HG03439 (cell line): Measurements from ENCODE around the gene FAM81B.

Source experiments
- ATAC-seq: cut with Tn5 transposase; IDR thresholded peaks from one replicate; pipeline ENCODE4 v1.9.1; 2021; ENCODE audit warnings: mild to moderate bottlenecking, moderate library complexity; ENCODE audit not compliant: unreplicated experiment

FAM81B gene

DNA sequence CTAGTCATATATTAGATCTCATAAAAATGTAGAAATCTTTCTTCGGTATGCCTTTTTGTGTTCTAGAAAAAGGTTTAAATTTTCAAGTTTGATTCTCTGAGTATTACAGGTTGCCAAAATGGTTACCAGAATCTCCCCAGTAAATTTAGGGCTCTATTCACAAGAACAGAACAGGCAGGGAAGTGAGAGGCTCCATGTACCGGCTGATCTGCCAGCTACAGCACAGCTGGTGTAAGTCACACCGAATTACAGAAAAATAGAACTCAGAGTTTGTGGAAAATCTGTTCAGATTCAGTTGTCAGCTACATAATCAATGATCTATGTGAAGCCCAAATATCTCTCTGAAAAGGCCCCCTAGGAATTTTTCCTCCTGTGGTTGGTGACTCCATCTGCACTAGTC, 10.5 kb downstream of the FAM81B start:
- ATAC-seq: no peak

DNA sequence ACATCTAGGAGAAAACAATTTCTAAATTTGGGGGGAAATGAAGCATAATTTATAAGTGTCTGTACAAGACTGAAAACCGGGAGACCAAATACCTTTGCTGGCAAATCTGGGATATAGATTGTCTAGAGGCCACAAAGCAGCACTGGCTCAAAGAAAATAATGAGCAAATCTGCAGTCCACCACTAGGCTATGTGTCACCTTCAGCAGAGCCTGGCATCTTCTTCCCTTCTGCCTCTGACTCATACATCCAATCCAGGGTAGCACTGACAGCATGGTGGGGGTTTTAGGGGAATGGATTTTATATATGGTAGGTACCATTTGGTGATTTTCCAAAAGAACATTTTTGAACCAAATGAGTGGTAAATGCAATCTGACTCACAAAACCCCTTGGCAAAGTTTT, 12.8 kb downstream of the FAM81B start:
- ATAC-seq: no peak

DNA sequence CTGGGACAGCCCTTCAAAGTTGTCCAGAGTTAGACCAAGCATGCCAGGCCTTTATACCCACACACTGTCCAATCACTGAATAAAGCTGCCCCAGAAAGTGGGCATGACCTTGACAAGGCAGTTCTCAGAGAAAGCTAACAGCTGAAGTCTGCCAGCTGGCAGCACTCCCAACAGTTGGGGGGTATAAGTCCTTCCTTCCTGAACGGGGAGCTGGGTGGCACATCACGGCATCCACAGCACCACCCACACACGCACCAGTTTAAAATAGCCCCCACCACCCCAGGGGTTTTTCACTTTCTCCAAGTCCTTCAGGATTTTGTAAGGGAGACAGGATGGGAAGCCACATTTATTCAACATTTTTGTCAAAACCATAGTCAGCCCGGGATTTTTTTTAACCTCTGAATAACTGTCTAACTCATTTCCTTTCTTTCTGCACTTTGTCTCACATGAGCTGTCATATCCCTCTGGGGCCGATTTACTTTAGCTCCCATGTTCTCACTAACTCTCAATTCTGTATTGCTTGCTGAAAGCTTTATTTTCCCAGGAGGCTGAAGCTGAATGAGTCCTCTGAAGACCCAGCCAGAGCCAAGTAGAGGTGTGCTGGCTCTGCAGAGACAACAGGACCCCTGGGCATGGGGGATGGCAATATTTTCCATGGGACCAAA, 15.4 kb downstream of the FAM81B start:
- no peak for ATAC-seq

DNA sequence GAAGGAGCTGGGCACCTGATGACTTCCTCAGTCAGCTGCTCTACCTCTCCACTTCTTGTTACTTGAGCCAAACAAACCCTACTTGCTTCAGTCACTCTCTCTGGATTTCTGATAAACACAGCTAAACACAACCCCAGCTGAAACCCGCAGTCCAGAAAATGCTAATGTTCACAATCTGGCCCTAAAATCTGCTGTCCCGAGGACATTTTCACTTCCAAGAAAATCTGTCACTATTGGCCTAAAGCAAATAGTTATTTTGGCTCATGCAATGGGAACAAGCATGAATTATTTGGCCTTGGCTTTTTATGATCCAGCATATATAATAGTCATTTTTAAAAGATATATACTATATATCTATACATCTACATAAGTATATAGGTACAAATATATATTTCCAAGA, 19.1 kb downstream of the FAM81B start:
- no peak for ATAC-seq

DNA sequence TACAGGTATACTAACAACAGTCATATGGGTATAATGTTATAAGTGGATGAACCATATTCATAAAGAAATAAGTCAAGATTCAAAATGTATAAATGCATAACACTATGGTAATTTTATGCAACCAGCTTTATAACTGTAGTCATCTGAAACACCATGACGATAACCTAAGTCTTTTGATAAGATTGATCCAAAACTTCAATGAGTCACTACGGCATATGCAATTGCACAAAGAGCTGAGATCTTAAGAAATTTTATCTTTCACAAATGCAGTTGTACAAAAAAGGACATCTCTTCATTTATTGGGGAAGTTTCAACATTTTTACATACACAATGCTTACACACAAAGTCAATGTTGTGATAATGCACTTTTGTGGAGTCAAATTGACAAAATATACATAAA, 20.3 kb downstream of the FAM81B start:
- ATAC-seq: no peak

DNA sequence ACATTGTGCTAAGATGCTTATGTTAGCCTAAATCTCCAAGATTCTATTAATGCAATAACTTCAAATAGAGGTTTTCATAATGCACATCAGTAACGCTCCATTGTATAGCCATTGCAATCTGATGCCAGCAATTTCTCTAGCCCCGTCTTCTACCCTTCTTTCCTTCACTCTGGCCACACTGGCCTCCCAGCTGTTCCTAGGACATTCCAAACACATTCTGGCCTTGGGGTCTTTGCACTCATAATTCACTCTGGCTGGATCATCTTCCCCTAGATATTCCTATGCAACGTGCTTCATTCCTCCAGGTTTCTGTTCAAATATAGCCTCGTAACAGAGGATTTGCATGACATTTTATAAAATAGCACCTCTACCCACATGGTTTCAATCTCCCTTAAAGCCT, 23.3 kb downstream of the FAM81B start:
- ATAC-seq: no peak

DNA sequence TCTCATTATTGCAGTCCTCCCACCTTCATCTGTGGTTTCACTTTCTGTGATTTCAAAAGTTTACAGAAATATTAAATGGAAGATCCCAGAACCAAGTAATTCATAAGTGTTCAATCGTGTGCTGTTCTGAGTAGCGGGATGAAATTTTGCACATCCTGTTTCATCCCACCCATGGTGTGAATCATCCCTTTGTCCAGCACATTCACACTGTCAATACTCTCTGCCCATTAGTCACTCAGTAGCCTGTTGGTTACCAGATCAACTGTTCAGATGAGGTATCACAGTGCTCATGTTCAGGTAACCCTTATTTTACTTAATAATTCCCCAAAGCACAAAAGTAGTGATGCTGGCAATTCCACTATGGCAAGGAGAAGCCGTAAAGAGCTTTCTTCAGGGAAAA, 26.8 kb downstream of the FAM81B start:
- ATAC-seq: no peak

DNA sequence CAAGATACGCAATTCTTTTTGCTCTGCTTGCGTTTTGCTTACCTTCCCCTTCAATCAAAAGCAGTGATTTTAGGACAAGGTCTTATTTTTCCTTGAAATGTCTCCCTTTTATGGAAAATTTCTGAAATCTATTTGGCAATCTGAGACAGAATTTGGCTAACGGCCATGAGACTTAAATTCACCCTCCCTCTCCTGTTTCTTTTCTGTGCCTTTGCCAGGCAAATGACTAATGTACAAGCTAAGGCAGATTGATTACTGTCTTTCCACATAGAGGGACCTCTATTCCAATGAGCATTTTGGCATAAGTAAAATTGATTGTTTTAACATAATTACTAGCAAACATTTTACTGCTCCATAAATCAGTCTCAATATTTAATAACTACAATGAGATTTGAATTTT, 31.7 kb downstream of the FAM81B start:
- no peak for ATAC-seq

DNA sequence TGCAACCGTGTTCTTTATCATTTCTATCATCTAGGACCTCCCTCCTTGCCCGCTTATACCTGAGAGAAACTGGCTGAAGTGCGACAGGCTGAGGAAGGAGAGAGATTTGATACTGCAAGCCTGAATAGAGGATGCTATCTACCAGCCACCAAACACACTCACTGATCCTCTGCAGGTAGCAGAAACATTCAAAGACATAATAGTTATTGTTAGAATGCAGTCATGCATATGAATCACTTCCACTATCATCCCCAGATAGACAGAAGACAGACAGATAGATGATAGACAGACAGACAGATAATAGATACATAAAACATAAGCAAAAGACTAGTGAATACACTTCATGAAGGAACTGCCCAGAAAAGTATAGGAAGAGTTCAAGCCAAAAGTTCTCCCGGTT, 32.9 kb downstream of the FAM81B start:
- ATAC-seq: no peak

DNA sequence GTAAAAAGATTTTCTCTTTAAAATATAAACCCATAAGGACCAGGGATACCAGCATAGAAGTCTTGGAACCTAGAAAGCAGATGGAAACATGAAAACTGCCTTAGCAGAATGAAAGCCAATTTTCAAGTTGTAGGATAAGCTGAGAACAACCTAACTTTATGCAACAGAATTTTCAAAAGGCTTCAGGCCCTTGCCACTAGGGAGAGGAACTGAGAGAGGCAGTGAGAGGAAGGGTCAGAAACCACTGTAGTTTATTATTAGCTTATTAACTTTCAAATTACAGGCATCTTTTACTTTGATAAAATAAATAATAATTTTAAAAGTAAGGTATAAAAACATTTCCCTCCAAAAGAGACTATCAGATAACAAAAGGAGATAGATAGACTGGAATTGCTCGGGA, 33.4 kb downstream of the FAM81B start:
- no peak for ATAC-seq

DNA sequence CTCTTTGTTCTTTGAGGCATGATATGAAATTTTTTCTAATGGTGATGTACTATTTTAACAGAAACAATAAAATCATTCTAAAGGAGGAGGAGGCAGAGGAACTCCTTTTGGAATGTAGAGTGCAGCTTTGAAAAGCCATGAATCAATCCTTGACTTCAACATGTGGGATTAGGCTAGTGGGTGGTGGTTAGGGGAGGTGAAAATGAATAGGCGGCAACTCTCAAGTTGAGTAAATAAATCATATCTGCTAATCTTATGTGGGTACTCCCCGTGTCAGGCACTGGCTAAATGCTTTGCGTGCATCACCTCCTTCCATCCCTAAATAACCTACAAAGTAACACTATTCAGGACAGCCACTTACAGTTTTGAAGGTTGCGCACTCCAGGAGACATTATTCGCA, 35.1 kb downstream of the FAM81B start:
- no peak for ATAC-seq

DNA sequence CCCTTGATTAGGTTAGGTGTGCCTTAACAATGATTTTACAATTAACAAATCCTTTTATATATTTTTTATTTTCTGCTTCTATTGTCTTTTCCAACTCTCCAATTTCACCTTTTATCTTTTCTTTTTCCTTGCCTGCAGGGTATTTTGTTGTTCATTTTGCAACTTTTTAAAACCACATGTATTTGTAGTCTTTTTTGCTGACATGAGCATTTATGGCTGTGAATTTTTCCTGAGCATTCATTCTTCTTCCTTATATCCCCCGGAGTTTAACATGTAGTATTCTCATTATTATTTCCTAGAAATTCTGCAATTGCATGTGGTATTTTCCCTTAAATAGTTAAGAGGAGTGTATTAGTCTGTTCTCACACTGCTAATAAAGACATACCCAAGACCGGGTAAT, 41.6 kb downstream of the FAM81B start:
- ATAC-seq: no peak

DNA sequence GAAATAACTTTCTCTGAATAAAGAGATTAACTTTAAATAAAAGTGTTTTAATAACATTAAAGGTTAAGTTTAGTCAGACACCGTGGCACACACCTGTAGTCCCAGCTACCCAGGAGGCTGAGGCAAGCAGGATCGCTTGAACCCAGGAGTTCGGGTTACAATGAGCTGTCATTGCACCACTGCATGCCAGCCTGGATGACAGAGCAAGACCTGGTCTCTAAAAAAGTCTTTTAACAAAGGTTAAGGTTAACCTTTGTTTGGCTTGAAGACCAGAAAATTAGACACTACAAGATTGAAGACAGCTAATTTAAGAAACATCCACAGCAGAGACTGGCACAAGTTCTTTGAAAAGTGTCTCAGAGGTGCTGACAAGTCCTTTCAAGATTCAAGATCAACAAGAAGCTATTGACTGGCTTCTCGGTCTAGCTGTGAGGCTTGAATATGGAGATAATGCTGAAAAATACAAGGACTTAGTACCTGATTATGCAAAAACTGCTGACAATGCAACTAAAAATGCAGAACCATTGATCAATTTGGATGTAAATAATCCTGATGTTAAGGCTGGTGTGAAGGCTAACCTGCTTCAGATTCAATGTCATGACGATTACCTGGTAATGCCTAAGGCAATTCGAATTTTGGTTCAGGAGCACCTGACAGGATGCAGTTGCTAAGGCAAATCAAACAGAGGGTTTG, 48.8 kb downstream of the FAM81B start:
- no peak for ATAC-seq

DNA sequence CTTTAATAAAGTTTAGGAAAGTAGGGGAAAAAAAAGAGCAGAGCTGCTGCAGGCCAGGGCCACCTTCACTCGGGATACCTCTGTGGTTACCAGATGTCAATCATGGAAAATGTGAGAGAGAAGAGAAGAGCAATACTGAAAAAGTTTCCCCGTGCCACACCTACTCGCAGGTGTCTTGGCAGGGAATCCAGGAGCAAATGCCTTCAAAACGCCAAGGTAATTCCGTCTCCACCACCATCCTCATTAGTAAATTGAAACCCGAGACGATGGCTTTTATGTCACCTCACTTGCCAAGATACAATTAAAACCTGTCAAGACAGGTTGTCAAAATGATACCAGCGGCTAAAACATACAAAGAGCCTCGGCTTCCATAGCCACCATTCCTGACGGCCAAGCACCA, 49.7 kb downstream of the FAM81B start:
- ATAC-seq: no peak

DNA sequence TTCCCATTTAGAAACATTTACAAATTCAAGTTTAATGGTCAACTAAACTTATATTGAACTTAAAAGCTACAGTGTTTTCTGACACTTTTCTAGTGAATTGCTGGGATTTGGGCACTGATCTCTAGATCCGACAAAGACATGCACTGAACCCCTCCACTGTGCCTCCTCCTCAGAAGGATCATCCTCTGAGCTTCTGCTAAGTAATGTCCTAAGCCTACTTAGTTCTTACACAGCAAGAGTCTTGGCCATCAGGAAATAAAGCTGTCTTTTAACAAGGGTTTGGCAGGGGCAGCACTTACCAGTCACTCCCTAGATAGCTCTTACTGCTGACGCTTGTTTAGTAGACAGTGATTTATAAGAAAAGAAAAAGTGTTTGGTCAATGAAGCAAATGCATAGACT, 50.5 kb downstream of the FAM81B start:
- ATAC-seq: no peak

DNA sequence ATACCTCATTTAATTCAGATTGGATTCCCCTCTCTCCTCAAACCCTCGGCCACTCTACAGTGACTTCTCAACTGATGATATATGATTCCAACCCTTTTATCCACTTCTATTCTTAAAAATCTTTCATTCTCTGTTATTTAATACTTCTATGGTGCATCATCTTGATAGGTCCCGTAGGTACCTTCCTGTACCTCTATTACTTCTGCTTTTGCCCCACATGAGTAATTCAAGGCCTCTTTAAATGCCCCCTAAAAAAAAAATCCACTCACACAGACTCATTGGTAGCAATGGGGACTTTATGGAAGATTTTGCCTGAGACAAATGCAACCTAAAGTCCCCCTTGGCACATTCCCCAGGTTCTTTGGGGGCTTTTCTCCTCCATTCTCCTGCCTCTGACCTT, 54.3 kb downstream of the FAM81B start:
- no peak for ATAC-seq

DNA sequence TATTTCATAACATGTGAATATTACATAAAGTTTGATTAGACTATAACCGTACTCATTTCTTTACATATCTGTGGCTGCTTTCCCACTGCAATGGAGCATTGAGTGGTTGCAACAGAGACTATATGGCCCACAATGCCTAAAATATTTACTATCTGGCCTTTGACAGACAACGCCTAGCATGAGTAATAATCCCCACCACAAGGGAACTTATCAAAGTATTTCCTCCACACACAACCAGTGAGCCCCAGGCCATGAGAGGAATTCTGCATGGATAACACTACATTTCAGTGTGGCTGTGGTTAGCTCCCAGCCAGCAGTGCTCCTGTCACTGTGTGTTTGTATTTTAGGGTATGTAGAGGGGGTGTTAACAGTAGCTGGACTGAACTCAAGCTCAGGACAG, 54.8 kb downstream of the FAM81B start:
- no peak for ATAC-seq

DNA sequence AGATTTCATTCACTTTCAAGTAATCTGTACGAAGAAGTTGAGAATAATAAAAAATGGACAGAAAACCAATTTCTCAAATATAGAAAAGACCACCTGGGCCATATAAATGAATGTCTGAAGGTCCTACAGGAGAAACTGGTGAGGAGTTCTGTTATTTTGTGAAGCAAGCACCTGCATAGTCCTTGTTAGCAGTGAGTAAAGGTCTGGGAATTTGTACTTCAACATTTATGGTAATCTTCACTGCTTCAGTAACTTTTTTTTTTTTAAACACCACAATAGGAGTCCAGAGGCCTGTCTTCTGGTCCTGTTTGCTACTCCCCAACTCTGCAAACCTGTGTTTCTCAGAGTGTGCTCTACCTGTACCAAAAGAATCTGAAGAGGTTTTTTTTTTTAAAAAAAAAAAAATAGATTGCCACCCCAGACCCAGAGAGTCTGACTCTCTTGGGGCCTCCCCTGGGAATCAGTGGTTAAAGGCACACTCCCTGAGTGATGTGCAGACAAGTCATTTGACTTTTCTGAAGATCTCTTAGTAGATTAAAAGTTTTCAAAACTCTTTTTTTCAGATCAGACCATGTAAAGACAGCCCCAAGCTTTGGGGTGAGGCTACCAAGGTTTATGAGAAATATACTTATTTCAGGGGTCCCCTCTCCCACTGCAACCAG, 55.5 kb downstream of the FAM81B start:
- no peak for ATAC-seq

DNA sequence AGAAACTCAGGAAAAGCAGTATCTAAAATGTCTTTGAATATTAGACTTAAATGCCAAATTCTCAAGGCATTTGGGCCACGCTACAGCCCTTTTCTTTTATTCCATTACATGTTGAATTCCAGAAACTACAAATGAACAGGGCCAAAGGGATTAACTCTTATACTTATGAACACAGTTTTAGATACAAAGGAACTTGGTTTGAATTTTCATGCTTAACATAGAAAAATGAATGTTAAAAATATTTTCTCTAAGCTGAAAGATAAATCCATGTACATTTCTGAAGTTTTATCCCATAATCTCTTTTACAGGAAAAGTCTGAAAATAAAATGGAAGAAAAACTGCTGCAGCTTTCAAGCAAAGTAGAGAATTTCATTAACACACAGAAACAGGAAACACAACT, 56.8 kb downstream of the FAM81B start:
- ATAC-seq: no peak

DNA sequence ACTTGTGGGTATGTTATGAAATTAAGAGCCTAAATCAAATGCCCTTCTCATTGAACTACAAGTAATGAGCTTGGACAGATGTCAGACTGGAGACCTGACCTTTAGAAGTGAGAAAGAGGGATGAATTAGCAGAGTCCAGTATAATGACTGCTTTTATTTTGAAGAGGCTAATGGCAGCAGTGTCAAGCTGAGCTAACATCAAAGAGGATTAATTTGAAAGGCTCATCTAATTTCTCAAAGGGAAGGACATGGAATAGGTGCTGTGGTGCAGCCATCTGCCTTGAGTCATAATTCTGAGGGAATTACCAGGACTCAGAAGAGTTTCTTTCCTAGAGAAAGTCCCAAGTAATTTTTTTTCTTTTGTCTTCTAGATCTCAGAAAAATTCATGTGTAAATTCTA, 57.6 kb downstream of the FAM81B start:
- ATAC-seq: no peak

DNA sequence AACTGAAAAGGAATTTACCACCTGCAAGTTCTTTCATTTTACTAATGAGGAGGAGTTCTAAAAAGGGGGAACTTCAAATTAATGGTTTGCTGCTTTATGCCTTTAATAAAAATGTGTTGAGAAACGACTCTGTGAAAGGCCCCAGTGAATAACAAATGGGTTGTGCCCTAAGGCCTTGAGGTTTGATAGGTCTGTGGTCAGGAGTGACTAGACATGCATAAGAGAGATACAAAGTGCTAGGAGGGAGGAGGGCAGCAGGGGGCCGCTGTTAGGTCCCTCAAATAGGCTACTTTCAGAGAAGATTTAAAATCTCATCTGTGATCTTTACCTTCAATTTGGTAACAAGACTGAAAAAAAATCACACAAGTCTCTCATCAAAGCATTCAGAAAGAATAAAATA, 58.3 kb downstream of the FAM81B start:
- no peak for ATAC-seq

DNA sequence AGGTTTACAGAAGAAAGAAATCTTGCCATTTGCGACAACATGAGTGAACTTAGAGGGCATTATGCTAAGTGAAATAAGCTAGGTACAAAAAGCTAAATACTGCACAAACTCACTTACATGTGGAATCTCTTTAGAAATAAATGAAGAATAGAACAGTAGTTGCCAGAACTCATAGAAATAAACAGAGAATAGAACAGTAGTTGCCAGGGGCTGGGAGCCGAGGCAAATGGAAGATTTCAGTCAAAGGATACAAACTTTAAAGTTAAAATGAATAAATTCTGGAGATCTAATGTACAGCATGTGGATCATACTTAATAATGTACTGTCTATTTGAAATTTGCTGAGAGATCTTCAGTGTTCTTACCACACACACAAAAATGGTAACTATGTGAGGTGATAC, 63.4 kb downstream of the FAM81B start:
- no peak for ATAC-seq
